HG02973 (cell line): Measurements from ENCODE around the gene PPP6R1.

Experiments used
- ATAC-seq: cut with Tn5 transposase; IDR thresholded peaks from one replicate; pipeline ENCODE4 v1.9.1; 2021; ENCODE audit warnings: moderate library complexity; ENCODE audit not compliant: unreplicated experiment

Gene PPP6R1

GRCh38 chr19:55245236-55245904, 13.4 kb downstream of the PPP6R1 start:
- ATAC-seq: no peak

GRCh38 chr19:55244004-55244680, 14.7 kb downstream of the PPP6R1 start:
- no peak for ATAC-seq

GRCh38 chr19:55242517-55242916, 16.3 kb downstream of the PPP6R1 start:
- no peak for ATAC-seq

GRCh38 chr19:55241935-55242464, 16.8 kb downstream of the PPP6R1 start:
- ATAC-seq: no peak

GRCh38 chr19:55241143-55241934, 17.5 kb downstream of the PPP6R1 start:
- no peak for ATAC-seq

- no peak for ATAC-seq
Observed at GRCh38 chr19:55240713-55241020, 18.1 kb downstream of the PPP6R1 start.

GRCh38 chr19:55239004-55239403, 19.8 kb downstream of the PPP6R1 start:
- no peak for ATAC-seq

GRCh38 chr19:55238030-55238429, 20.8 kb downstream of the PPP6R1 start:
- ATAC-seq: no peak

- ATAC-seq: no peak
Observed at GRCh38 chr19:55232986-55233385, 25.8 kb downstream of the PPP6R1 start.

- no peak for ATAC-seq
Observed at GRCh38 chr19:55232286-55232602, 26.6 kb downstream of the PPP6R1 start.

- no peak for ATAC-seq
Observed at GRCh38 chr19:55231391-55232285, 27.2 kb downstream of the PPP6R1 start.

GRCh38 chr19:55230780-55231179, 28.0 kb downstream of the PPP6R1 start:
- no peak for ATAC-seq

GRCh38 chr19:55230329-55230728, 28.5 kb downstream of the PPP6R1 start:
- ATAC-seq: no peak

- ATAC-seq: no peak
Observed at GRCh38 chr19:55229789-55230182, 29.0 kb downstream of the PPP6R1 start.

GRCh38 chr19:55229145-55229788, 29.6 kb downstream of the PPP6R1 start:
- ATAC-seq: no peak

- ATAC-seq: no peak
Observed at GRCh38 chr19:55228403-55229031, 30.3 kb downstream of the PPP6R1 start, which contains the start of gene TMEM86B. Gene TMEM86B (minus strand): TSS chr19:55228763. CDS start chr19:55228741, 22 bp downstream.

- no peak for ATAC-seq
Observed at GRCh38 chr19:55228015-55228391, 30.8 kb downstream of the PPP6R1 start.

- no peak for ATAC-seq
Observed at GRCh38 chr19:55227241-55228014, 31.4 kb downstream of the PPP6R1 start.

- no peak for ATAC-seq
Observed at GRCh38 chr19:55226788-55227187, 32.0 kb downstream of the PPP6R1 start.
